ENCODE data around the gene TDRD10.

- TF ChIP-seq CTCF (IDR thresholded peaks at IDR 0.05; ENCODE audit: low read length) (no peak), EZH2phosphoT487 (IDR thresholded peaks at IDR 0.05; ENCODE audit: low read length) (no peak)
Observed at GRCh38 chr1:154489695-154490274, 12.2 kb upstream of the TDRD10 start.

All from MM.1S (cell line).